IPS DF 19.7 (cell line): Measurements from ENCODE around the gene RAD54L.
"Not testable (repeated sequence)": the region's sequence is repeated elsewhere in the genome, so short reads cannot be mapped to it uniquely, and the experiment has no call there.

ENCODE experiments used
- DNase-seq: peaks from one replicate; pipeline ENCODE4 v3.0.0-alpha.2; 2013; ENCODE audit warnings: low read depth, low spot score

RAD54L gene

DNA sequence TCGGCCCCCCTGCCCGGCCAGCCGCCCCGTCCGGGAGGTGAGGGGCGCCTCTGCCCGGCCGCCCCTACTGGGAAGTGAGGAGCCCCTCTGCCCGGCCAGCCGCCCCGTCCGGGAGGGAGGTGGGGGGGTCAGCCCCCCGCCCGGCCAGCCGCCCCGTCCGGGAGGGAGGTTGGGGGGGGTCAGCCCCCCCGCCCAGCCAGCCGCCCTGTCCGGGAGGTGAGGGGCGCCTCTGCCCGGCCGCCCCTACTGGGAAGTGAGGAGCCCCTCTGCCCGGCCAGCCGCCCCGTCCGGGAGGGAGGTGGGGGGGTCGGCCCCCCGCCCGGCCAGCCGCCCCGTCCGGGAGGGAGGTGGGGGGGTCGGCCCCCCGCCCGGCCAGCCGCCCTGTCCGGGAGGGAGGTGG is 5.8 kb upstream of the RAD54L start:
- not testable (repeated sequence) for DNase-seq

DNA sequence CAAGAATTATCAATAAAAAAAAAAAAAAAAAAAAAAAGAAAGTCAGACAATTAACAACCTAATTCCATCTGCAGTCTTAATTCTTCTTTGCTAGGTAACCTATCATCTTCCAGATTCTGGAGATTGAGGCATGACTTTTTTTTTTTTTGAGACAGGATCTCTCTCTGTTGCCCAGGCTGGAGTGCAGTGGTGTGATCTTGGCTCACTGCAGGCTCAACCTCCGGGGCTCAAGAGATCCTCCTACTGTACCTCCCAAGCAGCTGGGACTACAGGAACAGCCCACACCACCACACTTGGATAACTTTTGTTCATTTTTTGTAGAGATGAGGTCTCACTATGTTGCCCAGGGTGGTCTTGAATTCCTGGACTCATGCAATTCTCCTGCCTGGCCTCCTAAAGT is 4.6 kb upstream of the RAD54L start:
- DNase-seq = no peak

DNA sequence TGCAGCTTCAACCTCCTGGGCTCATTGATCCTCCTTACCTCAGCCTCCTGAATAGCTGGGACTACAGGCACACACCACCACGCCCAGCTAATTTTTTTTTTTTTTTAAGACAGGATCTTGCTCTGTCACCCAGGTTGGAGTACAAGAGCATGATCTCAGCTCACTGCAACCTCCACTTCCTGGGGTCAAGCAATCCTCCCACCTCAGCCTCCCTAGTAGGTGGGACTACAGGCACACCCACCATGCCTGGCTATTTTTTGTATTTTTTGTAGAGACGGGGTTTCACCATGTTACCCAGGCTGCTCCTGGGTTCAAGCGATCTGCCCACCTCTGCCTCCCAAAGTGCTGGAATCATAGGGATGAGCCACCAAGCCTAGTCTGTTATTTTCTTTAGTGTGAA is 3.7 kb upstream of the RAD54L start:
- not testable (repeated sequence) for DNase-seq

DNA sequence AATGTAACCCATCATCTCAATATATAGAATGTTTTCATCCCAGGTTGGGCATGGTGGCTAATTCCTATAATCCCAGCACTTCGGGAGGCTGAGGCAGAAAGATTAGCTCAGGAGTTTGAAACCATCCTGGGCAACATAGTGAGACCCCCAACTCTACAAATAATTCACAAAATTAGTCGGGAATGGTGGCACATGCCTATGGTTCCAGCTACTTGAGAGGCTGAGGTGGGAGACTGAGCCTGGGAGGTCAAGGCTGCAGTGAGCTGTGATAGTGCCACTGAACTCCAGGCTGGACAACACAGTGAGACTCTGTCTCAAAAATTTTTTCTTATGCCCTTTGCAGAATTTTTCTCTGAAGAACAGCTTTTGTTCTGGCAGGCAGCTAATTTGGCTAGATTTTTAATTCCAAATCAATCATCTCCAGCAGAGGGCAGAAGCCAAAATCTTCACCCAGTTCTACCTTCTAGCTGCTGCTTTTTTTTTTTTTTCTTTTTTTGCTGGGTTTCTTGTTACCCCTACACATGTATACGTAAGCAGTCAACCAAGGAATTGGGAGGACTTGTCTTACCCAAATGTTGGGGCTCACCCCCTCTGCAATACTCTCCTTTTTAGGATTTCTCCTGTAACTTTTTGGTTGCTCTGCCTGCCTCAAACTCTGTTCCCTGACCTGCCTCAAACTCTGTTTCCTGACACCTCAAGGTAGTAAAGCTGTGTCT is 2.7 kb upstream of the RAD54L start:
- no peak for DNase-seq

DNA sequence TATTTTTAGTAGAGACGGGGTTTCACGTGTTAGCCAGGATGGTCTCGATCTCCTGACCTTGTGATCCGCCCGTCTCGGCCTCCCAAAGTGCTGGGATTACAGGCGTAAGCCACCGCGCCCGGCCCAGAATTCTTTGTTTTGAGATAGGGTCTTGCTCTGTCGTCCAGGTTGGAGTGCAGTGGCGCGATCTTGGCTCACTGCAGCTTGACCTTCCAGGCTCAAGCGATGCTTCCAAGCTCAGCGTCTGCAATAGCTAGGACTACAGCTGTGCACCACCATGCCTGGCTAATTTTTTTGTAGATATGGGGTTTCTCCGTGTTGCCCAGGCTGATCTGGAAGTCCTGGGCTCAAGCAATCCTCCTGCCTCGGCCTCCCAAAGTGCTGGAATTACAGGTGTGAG is 1.4 kb upstream of the RAD54L start:
- not testable (repeated sequence) for DNase-seq

DNA sequence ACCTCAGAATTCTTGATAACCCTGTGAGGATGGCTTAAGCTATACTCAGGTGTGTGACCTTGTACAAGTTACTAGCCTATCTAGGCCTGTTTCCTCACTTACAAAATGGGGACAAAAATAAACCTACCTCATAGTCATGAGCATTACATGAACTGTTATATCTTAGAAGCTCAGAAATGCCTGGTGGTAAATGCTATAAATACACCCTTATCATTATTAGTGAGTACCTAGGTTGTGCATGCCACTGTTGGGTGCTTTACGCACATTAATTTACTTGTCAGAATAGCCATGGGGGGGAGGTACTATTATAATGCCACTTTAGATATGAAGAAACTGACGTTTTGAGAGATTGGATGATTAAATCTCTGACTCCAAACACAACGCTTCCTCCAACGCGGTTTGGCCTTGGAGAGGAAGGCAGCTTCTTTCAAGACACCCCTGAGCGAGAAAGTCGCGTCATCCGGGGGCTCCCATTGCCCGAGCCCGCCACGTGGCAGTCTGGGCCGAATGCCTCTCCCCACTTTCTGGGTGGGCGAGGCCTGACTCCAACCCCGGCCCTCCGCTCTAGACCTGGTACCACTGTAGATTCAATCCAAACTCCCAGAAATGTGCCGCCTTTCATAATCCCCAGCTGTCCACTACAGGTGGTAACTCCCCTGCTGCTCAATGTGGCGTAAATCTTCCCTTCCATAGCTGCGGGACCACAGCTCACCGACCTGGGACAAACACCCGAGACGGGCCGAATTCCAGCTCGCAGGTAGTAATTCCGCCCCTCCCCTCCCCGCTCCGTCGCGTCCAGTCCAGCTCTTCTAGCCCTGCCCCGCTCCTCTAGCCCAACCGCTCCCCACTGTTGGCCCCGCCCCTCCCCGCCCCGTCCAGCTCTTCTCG is 771 bp upstream of the RAD54L start:
- no peak for DNase-seq

DNA sequence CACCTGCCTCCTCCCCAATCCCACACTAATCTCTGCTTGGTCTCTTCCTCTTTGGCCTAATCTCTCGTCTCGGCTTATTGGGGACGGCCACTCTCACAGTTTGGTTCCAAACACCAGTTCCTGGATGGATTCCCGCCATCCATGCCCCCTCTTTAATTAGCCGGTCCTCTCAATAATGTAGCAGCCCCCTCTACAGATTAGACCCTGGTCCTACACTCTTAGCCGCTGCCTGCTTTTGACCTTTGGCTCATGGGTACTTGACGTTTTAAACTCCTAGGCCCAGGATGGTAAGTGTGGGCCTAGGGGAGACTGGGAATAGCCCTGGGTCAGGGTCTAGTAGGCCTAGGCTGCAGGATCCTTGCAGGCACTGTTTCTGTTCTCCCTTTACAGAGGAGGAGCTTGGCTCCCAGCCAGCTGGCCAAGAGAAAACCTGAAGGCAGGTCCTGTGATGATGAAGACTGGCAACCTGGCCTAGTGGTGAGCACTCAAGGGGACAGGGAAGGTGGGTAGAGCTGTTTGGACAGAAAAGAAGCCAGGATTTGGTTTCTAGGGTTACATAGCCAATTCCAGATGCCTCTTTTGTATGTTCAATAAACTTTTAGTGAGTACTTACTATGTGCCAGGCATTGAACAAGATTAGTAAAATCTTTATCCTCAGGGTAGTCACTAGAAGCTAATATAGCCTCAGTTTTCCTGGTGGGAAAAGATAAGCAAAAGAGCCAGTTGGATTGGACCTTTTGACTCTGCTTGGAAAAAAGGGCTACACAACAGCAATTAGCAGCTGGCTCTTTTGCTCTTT is 758 bp downstream of the RAD54L start:
- DNase-seq = no peak

DNA sequence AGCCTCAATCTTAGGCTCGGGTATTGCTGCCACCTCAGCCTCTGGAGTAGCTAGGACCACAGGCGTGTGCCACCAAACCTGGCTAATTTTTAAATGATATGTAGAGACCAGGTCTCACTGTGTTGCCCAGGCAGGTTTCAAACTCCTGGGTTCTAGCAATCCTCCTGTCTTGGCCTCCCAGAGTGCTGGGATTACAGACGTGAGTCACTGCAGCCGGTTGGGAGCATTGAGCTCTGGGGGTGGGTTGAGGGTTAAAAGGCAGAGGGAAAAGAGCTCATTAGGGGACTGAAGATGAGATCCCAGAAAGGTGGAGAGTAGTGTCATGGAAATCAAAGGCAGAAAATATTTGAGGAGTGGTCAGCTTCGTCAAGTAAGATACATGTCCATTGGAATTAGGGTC is 7.1 kb downstream of the RAD54L start:
- no peak for DNase-seq

DNA sequence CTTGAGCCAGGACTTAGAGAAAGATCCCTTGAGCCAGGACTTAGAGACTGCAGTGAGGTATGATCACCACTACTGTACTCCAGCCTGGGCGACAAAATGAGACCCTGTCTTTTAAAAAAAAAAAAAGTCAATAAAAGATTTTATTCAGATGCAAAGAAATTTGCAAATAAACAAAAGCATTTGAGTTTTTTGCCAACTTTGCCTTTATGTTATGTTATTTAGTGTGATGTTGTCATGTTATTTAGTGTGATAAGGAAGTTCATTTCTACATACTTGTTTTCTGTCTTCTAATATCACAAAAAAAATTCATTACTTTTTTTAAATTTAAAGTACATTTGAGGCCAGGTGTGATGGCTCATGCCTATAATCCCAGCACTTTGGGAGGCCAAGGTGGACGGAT is 9.0 kb downstream of the RAD54L start:
- no peak for DNase-seq

DNA sequence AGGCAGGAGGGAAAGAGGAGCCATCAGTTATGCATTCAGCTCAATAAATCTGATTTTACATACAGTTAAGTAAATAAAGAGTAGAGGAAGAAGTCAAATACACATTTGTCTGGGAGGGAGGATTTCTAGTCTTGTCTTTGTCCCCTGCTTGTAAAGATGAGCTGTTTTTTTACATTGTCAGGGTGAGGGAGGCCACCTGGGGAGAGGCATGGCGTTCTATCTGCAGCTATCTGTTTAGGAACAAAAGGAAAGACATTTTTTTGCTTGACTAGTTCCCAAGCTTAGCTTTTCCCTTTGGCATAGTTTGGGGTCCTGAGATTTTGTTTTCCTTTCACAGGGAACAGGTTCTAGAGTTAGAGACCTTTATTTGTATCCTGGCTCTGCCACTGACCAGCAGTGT is 14.9 kb downstream of the RAD54L start:
- DNase-seq = no peak

DNA sequence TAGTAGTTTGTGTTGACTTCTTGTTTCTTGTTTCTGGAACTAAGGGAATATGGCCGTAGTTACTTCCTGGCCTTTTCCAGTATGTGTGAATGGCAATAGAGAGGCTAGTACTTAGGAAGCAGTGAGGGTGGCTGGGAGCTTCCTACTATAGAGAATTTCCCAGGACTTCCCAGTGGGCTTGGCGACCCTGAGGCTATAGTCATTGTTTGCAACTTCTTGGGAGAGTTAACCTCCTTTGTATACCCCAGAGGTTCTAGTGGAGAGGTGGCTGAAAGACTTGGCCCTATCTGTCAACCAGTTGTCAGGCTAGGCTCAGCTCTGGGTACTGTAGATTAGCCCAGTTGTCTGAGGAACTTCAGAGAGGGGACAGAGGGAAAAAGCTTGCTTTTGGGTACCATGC is 15.6 kb downstream of the RAD54L start:
- no peak for DNase-seq

DNA sequence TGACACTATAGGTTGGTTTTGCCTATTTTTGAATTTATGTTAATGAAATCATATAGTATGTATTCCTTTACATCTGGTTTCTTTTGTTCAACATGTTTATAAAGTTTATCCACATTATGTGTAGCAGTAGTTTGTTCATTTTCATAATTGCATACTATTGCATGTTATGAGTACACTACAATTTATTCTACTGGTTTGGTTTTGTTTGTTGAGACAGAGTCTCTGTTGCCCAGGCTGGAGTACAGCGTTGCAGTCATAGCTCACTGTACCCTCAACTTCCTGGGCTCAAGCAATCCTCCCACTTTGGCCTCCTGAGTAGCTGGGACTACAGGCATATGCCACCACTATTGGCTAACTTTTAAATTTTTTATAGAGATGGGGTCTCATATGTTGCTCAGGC is 21.0 kb downstream of the RAD54L start:
- DNase-seq = no peak

DNA sequence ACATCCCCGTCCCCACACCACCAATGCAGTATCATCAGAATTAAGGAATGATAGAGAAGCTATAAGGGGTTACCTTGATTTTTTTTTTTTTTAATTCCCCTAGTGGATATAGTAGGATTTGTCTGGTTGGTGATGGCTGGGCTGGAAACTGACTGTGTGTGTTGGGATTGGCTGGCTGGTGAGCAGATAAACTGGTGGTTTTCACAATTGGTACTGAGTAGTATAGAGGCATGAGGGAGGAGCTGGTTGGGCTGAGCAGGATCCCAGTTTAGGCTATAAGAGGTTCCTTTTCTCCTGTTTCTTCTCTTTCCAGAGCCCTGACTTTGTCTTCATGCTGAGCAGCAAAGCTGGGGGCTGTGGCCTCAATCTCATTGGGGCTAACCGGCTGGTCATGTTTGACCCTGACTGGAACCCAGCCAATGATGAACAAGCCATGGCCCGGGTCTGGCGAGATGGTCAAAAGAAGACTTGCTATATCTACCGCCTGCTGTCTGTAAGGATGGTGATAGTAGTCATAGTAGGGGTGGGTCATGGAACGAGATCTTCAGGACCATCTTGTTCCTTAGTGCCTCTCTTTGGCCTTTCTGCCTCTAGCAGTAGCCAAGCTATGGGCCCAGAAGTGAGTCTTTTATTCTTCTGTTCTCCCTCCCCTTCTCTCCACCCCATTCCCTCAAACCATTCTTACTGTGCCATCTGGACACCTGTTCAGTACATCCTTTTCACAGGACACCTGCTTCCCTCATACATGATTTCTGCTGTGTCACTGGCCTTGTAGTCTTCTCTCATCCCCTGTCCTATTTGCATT is 26.9 kb downstream of the RAD54L start:
- DNase-seq = no peak

DNA sequence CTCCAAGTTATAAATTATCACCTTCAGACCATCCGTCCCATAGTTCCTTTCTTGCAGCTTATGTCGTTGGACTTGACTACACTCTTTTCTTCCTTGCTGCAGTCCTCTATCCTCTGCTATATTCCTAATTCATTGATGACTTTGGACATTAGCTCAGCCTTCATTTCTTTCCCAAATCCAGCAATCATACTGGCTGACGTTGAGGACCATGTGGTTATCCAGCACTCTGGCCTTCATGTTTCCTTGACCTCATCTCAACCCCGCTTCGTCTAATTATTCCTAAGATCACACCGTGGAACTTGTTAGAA is 27.4 kb downstream of the RAD54L start:
- DNase-seq = no peak

DNA sequence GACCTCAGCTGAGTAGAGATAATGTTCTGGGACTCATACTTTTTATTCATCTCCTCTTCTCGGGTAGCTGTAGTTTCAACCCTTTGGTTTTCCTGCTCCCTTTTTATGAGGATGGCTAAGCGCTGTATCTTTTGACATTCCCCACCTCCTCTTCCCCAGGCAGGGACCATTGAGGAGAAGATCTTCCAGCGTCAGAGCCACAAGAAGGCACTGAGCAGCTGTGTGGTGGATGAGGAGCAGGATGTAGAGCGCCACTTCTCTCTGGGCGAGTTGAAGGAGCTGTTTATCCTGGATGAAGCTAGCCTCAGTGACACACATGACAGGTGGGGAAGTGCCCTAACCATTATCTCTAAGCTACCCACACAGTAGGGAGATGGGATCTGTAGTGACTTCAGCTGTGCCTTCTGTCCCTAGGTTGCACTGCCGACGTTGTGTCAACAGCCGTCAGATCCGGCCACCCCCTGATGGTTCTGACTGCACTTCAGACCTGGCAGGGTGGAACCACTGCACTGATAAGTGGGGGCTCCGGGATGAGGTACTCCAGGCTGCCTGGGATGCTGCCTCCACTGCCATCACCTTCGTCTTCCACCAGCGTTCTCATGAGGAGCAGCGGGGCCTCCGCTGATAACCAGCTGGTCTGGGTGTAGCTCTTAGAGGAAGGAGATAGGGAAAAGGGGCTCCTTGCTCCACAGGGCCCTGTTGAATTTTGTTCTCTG is 30.3 kb downstream of the RAD54L start:
- DNase-seq = no peak

DNA sequence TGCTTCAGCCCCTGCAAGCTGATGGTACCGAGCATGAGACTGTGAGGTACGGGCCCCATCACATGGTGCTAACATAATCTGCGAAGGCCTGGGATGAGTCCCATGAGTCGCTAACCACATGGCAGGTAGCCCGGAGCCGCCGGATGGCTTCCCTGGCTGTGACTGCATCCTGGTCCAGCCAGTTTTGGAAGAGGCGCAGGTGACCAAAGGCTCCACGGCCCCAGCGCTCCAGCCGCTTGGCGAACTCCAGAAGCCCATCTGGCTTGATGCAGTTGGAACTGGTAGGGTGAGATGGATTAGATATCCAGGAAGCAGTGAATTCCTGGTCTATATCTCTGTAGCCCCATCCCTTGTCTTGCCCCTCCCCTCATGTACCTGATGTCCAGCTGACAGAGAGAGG is 31.2 kb downstream of the RAD54L start:
- no peak for DNase-seq

DNA sequence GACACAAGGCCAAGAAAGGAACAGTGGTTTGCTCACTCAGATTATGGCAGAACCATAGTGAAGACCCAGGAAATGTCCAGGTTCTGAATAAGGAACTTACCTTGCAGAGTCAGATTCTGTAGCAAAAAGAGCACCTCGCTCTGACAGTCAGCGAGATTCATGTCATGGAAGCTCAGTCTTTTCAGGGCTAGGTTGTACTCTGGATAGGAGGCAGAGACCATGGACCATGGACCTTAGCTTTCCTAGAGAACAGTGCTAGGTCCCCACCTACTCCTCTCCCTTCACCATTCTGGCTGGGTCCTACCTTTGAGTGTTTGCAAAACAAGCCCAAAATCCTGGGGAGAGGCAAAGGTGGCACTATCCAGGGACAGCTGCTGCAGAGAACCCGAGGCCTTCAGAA is 32.5 kb downstream of the RAD54L start:
- no peak for DNase-seq

DNA sequence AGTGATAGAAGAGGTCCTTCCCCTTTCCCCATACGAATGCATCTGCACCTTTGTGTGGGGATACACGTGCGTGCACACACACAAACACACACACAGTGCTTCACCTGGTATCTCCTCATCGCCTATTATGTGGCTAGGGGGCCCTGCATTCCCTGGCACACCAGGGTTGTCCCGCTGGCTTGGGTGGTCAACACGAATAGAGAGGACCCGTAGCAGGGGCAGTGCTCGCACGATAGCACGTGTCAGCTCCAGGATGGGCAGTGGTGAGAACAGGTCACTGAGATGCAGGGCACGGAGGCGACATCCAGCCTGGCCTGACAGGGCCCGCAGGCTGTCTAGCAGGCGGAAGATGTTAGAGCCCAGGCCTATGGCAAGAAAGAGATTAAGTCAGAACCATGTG is 33.5 kb downstream of the RAD54L start:
- DNase-seq = no peak

DNA sequence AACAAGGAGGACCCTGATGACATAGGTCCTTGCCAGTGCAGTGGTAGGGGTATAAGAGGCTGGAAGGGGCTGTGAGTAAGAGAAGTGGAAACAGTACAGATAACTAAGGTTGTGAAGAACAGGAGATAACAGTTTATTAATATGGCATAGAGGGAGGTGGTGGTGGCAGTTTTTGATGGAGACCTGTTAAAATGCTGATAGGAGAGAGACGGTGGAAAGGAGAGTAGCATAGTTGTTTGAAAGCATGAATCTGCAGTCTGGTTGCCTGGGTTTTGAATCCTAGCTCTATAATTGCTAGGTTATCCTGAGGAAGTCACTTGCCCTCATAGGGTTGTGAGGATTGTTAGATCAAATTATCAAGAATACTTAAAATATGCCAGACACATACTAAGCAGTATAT is 36.5 kb downstream of the RAD54L start:
- no peak for DNase-seq

DNA sequence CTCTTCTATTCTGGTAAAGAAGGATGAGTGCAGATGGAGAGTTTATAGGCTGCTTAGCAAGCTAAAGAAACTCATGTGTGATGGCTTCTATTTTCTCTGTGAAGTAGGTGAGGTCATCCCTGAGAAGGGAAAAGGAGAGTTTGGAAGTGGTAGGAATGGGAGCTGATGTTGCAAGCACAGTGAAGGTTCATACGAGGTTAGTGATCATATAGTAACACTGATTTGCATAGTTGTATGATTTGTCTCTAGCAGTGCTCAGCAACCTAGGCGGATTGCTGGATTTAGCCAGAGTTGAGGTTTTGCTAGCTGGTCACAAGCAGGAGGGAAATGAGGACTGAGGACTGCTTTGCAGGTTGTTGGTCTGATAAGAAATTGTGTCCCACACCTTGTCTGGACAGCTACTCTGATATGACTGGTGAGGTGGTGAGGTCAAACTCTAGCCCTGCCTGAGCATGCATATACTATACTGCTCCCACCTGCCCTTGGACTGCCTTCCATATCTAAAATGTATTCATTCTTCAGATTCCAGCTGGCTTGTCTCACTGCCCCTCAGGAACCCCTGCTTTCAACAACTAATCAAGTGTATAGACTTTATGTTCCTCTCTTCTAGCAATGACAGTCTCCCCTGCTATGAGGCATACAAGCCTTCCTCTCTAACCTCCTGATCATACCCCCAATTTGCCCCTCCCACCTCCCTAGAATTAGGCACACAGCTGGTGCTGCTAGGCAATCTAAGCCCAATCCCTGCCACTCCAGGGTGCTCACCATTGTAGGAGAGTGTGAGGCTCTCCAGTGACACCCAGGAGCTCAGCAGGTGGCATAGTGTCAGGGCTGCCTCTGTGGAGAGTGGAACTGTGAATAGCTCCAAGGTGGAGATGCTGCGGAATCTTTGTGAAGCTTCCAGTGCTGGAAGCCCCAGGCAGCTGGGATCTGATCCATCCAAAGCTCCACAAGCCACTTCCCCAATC is 37.3 kb downstream of the RAD54L start:
- no peak for DNase-seq
